Kidney (tissue), 14 donors: ENCODE measurements around the gene GPR78. TPM values are rescaled to one million over a fixed set of nuclear protein-coding genes. Genes with fewer than 3 reads are reported as not detected.
A peak's percentile ranks its signal among the peaks of the same experiment; 100 is the strongest.

Experiments used
- DNase-seq, 5 donors: peaks; one replicate each; pipeline ENCODE4 v3.0.0-alpha.2; 2013 to 2020
- FAIRE-seq: peaks from 2 replicates; lab custom pipeline; 2012; peaks lifted over from hg19 to GRCh38; lab: Jason Lieb, UNC
- H3K27ac ChIP-seq, 2 donors: one replicate each; pipeline ENCODE4 v1.7.0; 2013; ENCODE audit warnings: low read depth in 2 of 2, low read length in 2 of 2, inconsistent platforms in 1 of 2
- H3K27me3 ChIP-seq: one replicate; pipeline ENCODE4 v1.7.1; 2013; ENCODE audit warnings: low read length, inconsistent platforms; ENCODE audit not compliant: control insufficient read depth, insufficient read depth
- H3K36me3 ChIP-seq, 3 donors: one replicate each; pipeline versions ENCODE4 v1.7.0 to v1.7.1; 2013; ENCODE audit warnings: low read length in 3 of 3, control low read depth in 1 of 3, inconsistent platforms in 1 of 3; ENCODE audit not compliant: insufficient read depth in 3 of 3, control insufficient read depth in 2 of 3
- H3K4me1 ChIP-seq, 3 donors: one replicate each; pipeline versions ENCODE4 v1.7.0 to v1.7.1; 2013; ENCODE audit warnings: low read length in 3 of 3, inconsistent platforms in 1 of 3, low read depth in 1 of 3; ENCODE audit not compliant: control insufficient read depth in 2 of 3, insufficient read depth in 2 of 3
- H3K4me3 ChIP-seq, 3 donors: one replicate each; pipeline versions ENCODE4 v1.7.0 to v1.8.1; 2013; ENCODE audit warnings: low read length in 3 of 3, control low read depth in 1 of 3, inconsistent platforms in 1 of 3
- H3K9ac ChIP-seq, 3 donors: one replicate each; pipeline versions ENCODE4 v1.7.0 to v1.7.1; 2013; ENCODE audit warnings: low read length in 3 of 3, control low read depth in 1 of 3, inconsistent platforms in 1 of 3
- H3K9me3 ChIP-seq, 3 donors: one replicate each; pipeline versions ENCODE4 v1.7.0 to v1.7.1; 2013; ENCODE audit warnings: low read length in 3 of 3, control low read depth in 1 of 3, inconsistent platforms in 1 of 3; ENCODE audit not compliant: control insufficient read depth in 2 of 3, insufficient read depth in 1 of 3
- CTCF ChIP-seq: IDR thresholded peaks from 3 replicates; pipeline ENCODE4 v1.5.1; 2012; ENCODE audit warnings: mild to moderate bottlenecking, moderate library complexity, borderline replicate concordance; ENCODE audit not compliant: insufficient read depth; ENCODE audit errors: extremely low read depth
- intact Hi-C: fragments of 100-400 bp; cut with DNase I; formaldehyde crosslinking; loops from one replicate; pipeline ENCODE4 v1.11.1; 2022
- polyA plus RNA-seq: library from polyadenylated mRNA; stranded (reverse); fragments of 350-450 nt; fragmentation: Illumina TruSeq; extraction: RNeasy Lipid Tissue Mini Kit (QIAGEN cat#74804); gene quantifications from one replicate; pipeline ENCODE4 v1.2.3, GENCODE V29; 2014; ENCODE audit warnings: low read depth, low replicate concordance; ENCODE audit not compliant: insufficient read depth
- total RNA-seq: library from RNA; stranded (reverse); fragmentation: NEBNext Ultra II Directional; extraction: Animal tissue kit (Norgen Biotek cat#: 25700); gene quantifications from one replicate; pipeline ENCODE4 v1.2.1, GENCODE V29; 2021
- donor health status: control.
- donor health status: control.
- donor health status: control.
- donor health status: control.
- donor health status: control.
- donor health status: DM: yes; HTN: yes; CAD: no.
- donor health status: Normal renal cell carcinoma (clear cell type).

Gene GPR78
- total and polyA plus RNA-seq, 2 donors from 2014 or later = not detected

DNA sequence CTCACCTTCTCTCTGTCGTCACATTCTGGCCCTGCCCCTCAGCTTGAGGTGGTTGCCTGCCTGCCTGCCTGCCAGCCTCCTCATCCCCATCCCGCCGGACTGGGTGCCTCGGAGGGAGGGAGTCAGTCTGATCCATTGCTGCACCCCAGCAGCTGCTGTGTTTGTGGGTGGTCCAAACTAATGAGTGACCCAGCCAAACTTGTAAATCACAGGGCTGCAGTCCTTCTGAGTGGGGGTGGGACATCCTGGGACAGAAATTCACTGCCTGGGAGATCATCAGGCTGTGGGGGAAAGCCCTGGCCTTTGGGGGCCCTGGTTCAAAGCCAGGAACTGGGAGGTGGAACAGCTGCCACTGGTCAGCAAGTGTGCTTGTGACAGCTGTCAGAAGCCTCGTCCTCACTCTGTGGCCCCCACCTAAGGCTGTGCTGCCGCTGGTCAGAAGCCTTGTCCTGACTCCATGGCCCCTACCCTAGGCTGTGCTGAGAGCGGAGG, 5.6 kb downstream of the GPR78 start:
- no peak for TF ChIP-seq CTCF
- Histone ChIP-seq H3K36me3 (no peaks in the 10 kb centered on the region), H3K4me3 (no peak overlapping the region), H3K27me3 (no peaks in the 10 kb centered on the region), H3K27ac (no peak overlapping the region), H3K9ac (no peak overlapping the region), H3K9me3 (no peaks in the 10 kb centered on the region), H3K4me1 (peaks cover 0 to 2% (median 0%) of the 10 kb centered on the region in 3 donors)
- FAIRE-seq (no peak), DNase-seq (peak; percentile 52 to 89 (median 67))
- intact Hi-C loops = no loop called here

GRCh38 chr4:8586246-8586645, 6.1 kb downstream of the GPR78 start:
- Histone ChIP-seq H3K4me3 (no peak overlapping the region), H3K4me1 (peaks cover 0 to 2% (median 0%) of the 10 kb centered on the region in 3 donors), H3K36me3 (no peaks in the 10 kb centered on the region), H3K27me3 (no peaks in the 10 kb centered on the region), H3K27ac (no peak overlapping the region), H3K9me3 (no peaks in the 10 kb centered on the region), H3K9ac (no peak overlapping the region)
- TF ChIP-seq CTCF = no peak
- FAIRE-seq (no peak), DNase-seq (peak in 2 of 5 donors; percentile 26 to 41)
- intact Hi-C loops = no loop called here

DNA sequence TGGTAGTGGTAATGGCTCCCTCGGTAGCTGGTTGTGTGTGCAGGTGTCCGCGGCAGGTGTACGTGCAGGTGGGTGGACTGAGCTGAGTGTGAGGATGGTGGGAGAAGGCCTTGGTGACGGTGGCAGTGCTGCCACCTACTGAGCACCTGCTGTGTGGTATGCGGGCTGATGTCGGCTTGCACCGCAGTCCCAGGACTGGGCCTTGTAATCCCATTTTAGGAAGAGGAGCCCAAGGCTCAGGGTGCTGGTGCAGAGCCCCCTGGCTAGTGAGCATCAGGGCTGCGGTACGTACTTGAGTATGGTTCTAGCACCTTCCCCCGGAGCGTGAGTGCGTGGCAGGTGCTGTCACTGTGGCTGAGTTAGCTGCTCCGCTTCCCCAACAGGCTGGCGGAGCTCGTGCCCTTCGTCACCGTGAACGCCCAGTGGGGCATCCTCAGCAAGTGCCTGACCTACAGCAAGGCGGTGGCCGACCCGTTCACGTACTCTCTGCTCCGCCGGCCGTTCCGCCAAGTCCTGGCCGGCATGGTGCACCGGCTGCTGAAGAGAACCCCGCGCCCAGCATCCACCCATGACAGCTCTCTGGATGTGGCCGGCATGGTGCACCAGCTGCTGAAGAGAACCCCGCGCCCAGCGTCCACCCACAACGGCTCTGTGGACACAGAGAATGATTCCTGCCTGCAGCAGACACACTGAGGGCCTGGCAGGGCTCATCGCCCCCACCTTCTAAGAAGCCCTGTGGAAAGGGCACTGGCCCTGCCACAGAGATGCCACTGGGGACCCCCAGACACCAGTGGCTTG, 6.7 kb downstream of the GPR78 start:
- Histone ChIP-seq H3K36me3 (no peaks in the 10 kb centered on the region), H3K4me1 (peaks cover 0 to 2% (median 0%) of the 10 kb centered on the region in 3 donors), H3K27me3 (no peaks in the 10 kb centered on the region), H3K4me3 (no peak overlapping the region), H3K9me3 (no peaks in the 10 kb centered on the region), H3K27ac (no peak overlapping the region), H3K9ac (no peak overlapping the region)
- DNase-seq (peak in 4 of 5 donors; percentile 46 to 66 (median 48)), FAIRE-seq (no peak)
- no peak for TF ChIP-seq CTCF
- intact Hi-C loops = no loop called here
